Body of pancreas (tissue), 4 donors: Measurements from ENCODE around the gene BBX. TPM values are rescaled to one million over a fixed set of nuclear protein-coding genes. Genes with fewer than 3 reads are reported as not detected.
A peak's percentile ranks its signal among the peaks of the same experiment; 100 is the strongest.
"Not testable (repeated sequence)": the region's sequence is repeated elsewhere in the genome, so short reads cannot be mapped to it uniquely, and the experiment has no call there.

Source experiments
- ATAC-seq: fragments of 150-250 bp; one replicate; pipeline ENCODE4 v1.9.1; 2016
- DNase-seq, 4 donors: peaks; one replicate each; pipeline ENCODE4 v3.0.0-alpha.2; 2019
- H3K27ac ChIP-seq, 4 donors: fragments of 200-600 bp; sonication (generic); 1 replicate in 3 of 4; 2 replicates in 1 of 4; pipeline versions ENCODE4 v1.5.1 to v1.6.1; 2016 to 2019; ENCODE audit warnings: mild to moderate bottlenecking in 1 of 4, mixed read lengths in 1 of 4, moderate library complexity in 1 of 4
- H3K27me3 ChIP-seq, 2 donors: fragments of 200-600 bp; sonication (generic); one replicate each; pipeline ENCODE4 v1.6.0; 2016; ENCODE audit warnings: mild to moderate bottlenecking in 1 of 2
- H3K36me3 ChIP-seq, 2 donors: fragments of 200-600 bp; sonication (generic); replicated peaks in 1 of 2; 2 replicates each; pipeline ENCODE4 v1.5.1; 2016; ENCODE audit warnings: low read depth in 2 of 2; ENCODE audit not compliant: insufficient read depth in 1 of 2
- H3K4me1 ChIP-seq: fragments of 200-600 bp; sonication (generic); one replicate; pipeline ENCODE4 v1.6.0; 2016
- H3K4me3 ChIP-seq, 2 donors: fragments of 200-600 bp; sonication (generic); 1 replicate in 1 of 2; 2 replicates in 1 of 2; pipeline ENCODE4 v1.5.1; 2016 to 2019
- H3K9me3 ChIP-seq, 3 donors: fragments of 200-600 bp; sonication (generic); 1 replicate in 2 of 3; 2 replicates in 1 of 3; pipeline ENCODE4 v1.5.1; 2016
- CTCF ChIP-seq, 7 experiments: fragments of 450-650 bp in 4 of 7; fragments of 200-600 bp in 3 of 7; sonication (generic) in 3 of 7; IDR thresholded peaks; one replicate each; pipeline ENCODE4 v1.5.1; 2016 to 2019; ENCODE audit warnings: antibody characterized with exemption in 7 of 7
- POLR2A ChIP-seq, 3 donors: fragments of 450-650 bp; IDR thresholded peaks; one replicate each; pipeline ENCODE4 v1.6.1; 2016; ENCODE audit warnings: antibody characterized with exemption in 3 of 3, mild to moderate bottlenecking in 2 of 3
- WGBS, 2 donors: methylation state at CpG; one replicate each; pipeline ENCODE4 v1.1.5; 2017; 5-methylcytosine and 5-hydroxymethylcytosine counted together
- intact Hi-C: fragments of 100-400 bp; cut with DNase I; formaldehyde crosslinking; loops from one replicate; pipeline ENCODE4 v1.15.1; 2023
- total RNA-seq, 2 donors: library from RNA; depleted of rRNA; stranded (reverse); fragments of >200 nt; gene quantifications; one replicate each; pipeline ENCODE4 v1.1.0, GENCODE V29; 2016

BBX gene
- total RNA-seq, 2 donors from 2014 or later, result 17.5 to 28.8 TPM

- Histone ChIP-seq H3K27ac (no peak overlapping the region), H3K36me3 (no peaks in the 10 kb centered on the region), H3K9me3 (no peaks in the 10 kb centered on the region), H3K4me3 (no peak overlapping the region), H3K4me1 (peaks cover 7% of the 10 kb centered on the region), H3K27me3 (no peaks in the 10 kb centered on the region)
- ATAC-seq, result no peak
- TF ChIP-seq CTCF (IDR thresholded peaks at IDR 0.05) (no peak), POLR2A (IDR thresholded peaks at IDR 0.05) (no peak)
- WGBS, 2 donors, result 78 to 80% methylated on average over 3 of the region's 3 CpGs
- no peak for DNase-seq
- intact Hi-C loops, result no loop called here
Observed at GRCh38 chr3:107562969-107563529, 40.3 kb downstream of the BBX start.

GRCh38 chr3:107565244-107565643 lies 42.5 kb downstream of the BBX start:
- H3K27ac ChIP-seq, H3K4me1 ChIP-seq, DNase-seq, intact Hi-C loops, H3K4me3 ChIP-seq, H3K36me3 ChIP-seq, H3K27me3 ChIP-seq, H3K9me3 ChIP-seq, ATAC-seq: not testable (repeated sequence)
- 93 to 94% methylated on average over 7 of the region's 7 CpGs for WGBS, 2 donors

- H3K4me1 ChIP-seq, H3K9me3 ChIP-seq, H3K4me3 ChIP-seq, H3K27ac ChIP-seq, intact Hi-C loops, ATAC-seq, DNase-seq, H3K27me3 ChIP-seq, H3K36me3 ChIP-seq: not testable (repeated sequence)
- 88 to 93% methylated on average over 10 of the region's 10 CpGs for WGBS, 2 donors
Observed at GRCh38 chr3:107571089-107571488, 48.3 kb downstream of the BBX start.

GRCh38 chr3:107571492-107571891 lies 48.7 kb downstream of the BBX start:
- H3K4me3 ChIP-seq, H3K36me3 ChIP-seq, DNase-seq, H3K4me1 ChIP-seq, intact Hi-C loops, H3K27me3 ChIP-seq, H3K9me3 ChIP-seq, ATAC-seq, H3K27ac ChIP-seq: not testable (repeated sequence)
- WGBS, 2 donors, result 86 to 87% methylated on average over 7 to 9 of the region's 9 CpGs

- intact Hi-C loops, result no loop called here
- no peaks in the 10 kb centered on the region for H3K36me3 ChIP-seq
- no peaks in the 10 kb centered on the region for H3K27me3 ChIP-seq
- H3K27ac ChIP-seq, result no peak overlapping the region
- H3K9me3 ChIP-seq, result no peaks in the 10 kb centered on the region
- no peaks in the 10 kb centered on the region for H3K4me1 ChIP-seq
- ATAC-seq (peak; percentile 65), DNase-seq (peak in 1 of 4 donors; percentile 11)
- TF ChIP-seq CTCF (IDR thresholded peaks at IDR 0.05) (peak in 6 of 7 experiments; percentile 19 to 60 (median 56)), POLR2A (IDR thresholded peaks at IDR 0.05) (no peak)
- H3K4me3 ChIP-seq, result no peak overlapping the region
Observed at GRCh38 chr3:107574650-107575049, 51.9 kb downstream of the BBX start.

GRCh38 chr3:107578091-107578490 lies 55.3 kb downstream of the BBX start:
- intact Hi-C loops, result no loop called here
- H3K27ac ChIP-seq, result no peak overlapping the region
- H3K4me3 ChIP-seq, result no peak overlapping the region
- no peaks in the 10 kb centered on the region for H3K9me3 ChIP-seq
- no peaks in the 10 kb centered on the region for H3K36me3 ChIP-seq
- WGBS, 2 donors, result 75 to 90% methylated on average over 2 of the region's 2 CpGs
- DNase-seq (no peak), ATAC-seq (no peak)
- TF ChIP-seq CTCF (IDR thresholded peaks at IDR 0.05) (no peak), POLR2A (IDR thresholded peaks at IDR 0.05) (no peak)
- no peaks in the 10 kb centered on the region for H3K27me3 ChIP-seq
- peaks cover 3% of the 10 kb centered on the region for H3K4me1 ChIP-seq
